CD4-positive, alpha-beta T cell treated with Interleukin-2 at 100 ng/mL for 4 hours (primary cell): ENCODE data around the gene DHX58.
"Not testable (repeated sequence)": the region's sequence is repeated elsewhere in the genome, so short reads cannot be mapped to it uniquely, and the experiment has no call there.

Source experiments
- DNase-seq: peaks from one replicate; pipeline ENCODE4 v3.0.0-alpha.2; 2020; ENCODE audit warnings: low spot score

DHX58 gene

DNA sequence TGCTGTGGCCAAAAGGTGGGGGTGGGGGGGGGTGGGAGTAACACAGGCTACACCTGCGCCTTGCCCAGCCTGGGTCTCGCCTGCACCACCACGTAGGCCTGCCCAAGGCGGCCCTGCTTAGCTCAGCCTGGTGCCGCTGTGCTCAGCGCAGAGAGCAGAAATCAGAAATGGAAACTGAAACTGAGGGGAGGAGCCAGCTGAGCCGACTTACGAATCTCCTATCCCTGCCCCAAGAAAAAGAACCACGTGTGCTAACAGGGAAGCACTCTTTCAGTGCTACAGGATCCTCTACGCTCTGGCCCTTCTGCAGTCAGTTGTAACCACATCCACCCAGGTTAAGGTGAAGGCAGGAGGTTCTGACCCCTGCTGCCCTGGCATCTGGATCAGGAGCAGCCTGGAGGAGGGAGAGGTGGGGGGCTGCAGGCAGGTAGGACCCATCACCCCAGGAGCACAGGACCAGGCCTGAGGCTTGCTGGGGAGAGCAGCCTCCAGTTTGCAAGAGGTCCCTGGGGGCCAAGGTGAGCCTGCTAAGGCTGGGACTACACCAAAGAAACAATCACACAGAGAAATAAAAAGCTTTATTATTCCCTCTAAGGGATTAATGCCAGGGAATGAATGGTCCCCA is at the start of gene DHX58:
Gene DHX58 (minus strand): TSS at position 163 of the 625 bp plus-strand sequence. CDS start 822 bp downstream, outside the sequence.
- peak; percentile 86 for DNase-seq

GRCh38 chr17:42160531-42160910 is 48.0 kb upstream of the DHX58 start:
- no peak for DNase-seq

DNA sequence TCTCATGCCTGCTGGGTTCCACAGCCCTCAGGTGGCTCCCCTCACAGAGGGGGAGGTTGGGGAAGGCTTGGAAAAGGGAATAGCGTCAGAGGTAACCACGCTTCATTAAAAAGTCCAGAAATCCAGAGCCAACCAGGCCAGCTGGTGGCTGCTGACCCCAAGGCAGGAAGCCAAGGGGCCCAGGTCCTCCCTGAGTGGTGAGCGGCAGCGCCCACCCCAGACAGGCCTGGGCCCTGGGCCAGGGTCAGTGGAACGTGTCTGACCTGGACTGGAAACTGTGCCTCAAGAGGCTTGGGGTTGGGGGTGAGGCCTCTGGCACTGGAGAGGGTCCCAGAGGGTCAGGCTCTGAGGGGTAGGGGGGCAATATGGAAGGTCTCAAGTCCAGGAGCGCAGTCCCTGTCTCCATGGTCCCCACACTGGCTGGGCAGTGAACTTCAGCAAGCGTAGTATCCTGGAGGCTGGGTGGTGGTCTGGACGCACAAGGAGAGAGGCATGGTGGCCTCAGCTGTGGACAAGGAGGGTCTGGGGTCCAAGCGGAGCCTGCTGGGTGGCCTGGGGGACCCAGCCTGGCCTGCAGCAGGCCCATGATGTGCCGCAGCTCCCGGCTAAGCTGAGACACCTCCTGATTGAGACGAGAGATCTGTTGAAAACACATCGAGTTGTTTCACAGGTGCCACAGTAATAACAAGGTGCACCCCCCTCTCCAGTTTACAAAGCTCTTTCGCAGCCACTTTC is 47.4 kb upstream of the DHX58 start:
- DNase-seq: no peak

DNA sequence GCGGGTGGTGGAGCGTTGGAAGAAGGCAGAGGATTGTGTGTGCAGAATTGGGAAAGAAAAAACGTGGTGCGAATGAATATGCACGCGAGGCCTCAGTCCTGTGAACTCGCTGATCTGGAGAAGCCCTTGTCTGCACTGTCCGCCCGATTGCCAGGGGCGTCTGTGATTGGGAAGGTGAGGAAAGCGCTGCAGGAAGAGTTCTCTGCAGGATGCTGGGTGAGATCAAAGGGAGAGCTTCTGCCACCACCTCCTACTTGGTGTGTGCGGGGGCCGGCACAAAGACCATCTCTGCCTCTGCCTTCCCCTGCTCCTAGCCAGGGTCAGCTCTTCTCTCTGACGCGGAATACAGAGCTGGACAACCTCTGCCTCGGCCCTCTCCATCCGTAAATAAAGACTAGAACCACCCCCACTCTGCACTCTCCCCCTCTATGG is 43.1 kb upstream of the DHX58 start:
- no peak for DNase-seq

DNA sequence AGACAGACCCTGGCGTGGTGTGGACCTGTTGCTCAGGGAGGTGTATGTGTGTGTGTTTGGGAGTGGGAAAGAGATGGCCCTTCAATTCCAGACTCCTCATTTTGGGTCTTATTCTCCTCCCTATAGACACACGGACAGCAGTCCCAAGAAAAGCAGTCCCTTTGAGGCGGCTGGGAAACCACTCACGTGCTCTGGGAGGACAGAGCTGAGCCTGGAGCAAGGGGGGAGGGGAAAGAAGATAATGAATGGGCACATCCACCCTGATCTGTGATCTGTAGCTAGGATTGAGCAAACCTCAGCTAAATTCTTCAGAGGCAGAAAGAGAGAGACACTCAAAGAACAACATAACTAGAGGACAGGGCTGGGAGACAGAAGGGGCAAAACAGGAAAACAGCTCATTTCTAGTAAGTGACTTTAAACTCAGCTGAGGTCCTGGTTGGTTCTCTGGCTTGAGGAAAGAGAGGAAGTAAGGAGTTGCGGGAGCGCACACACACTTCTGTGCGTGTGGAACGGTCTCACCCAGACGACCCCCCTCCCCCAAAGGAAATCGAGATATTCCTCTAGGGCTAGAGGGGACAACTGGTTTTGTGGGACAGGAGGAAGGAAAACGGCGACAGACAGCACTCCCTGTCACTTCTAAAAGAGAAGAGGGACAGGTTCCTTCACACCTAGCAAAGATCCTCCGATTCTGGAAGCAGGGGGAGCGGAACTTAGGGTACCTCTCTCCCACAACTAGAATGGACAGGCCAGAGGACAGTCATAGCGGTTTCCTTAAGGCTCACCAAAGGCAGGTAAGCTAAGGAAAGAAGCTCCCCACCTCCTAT is 41.6 kb upstream of the DHX58 start:
- DNase-seq: no peak

DNA sequence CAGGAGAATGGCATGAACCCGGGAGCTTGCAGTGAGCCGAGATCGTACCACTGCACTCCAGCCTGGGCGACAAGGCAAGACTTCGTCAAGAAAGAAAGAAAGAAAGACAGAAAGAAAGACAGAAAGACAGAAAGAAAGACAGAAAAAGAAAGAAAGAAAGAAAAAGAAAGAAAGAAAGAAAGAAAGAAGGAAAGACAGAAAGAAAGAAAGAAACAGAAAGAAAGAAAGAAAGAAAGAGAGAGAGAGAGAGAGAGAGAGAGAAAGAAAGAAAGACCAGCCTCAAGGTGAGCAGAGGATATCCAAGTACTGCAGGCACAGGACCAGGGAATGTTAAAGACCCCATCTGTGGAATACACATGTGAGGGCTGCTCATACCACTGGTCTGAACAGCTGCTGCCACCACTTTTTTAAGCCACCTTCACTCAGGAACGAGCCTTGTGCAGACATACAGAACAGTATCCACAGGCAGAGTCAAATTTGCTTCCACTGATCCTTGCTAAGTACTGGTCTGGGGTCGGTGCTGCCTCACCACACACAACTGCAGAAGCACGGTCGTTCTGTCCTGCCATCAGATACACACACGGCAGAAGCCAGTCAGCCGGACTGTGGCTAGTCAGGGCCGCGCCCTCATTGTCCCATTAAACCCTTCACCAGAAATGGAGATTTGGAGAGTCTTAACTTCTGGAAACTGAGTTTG is 34.5 kb upstream of the DHX58 start:
- no peak for DNase-seq

GRCh38 chr17:42143138-42143537 is 30.6 kb upstream of the DHX58 start:
- DNase-seq: not testable (repeated sequence)

DNA sequence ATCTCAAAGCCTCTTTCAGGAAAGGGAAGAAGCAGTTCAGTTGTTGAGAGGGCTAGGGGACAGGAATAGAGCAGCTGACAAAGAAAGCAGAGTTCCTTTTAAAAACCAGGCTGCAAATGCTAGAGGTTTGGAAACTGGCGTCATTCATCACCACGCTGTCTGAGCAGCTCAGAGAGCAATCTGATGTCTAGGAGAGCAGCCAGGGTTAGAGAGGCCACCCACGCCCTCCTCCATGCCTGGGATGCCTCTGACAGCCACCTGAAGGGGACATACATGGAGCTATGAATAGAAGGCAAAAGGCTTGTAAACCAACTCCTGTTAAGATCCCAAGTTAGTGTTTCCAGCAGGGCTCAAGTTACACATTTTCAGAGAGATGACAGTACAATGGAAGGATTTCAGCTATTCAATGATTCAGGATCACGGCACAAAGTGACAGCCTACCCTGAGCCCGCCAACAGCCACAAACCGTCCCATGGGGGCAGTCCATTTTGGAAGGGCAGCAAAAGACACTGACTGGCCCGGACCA is 29.9 kb upstream of the DHX58 start:
- DNase-seq: no peak

DNA sequence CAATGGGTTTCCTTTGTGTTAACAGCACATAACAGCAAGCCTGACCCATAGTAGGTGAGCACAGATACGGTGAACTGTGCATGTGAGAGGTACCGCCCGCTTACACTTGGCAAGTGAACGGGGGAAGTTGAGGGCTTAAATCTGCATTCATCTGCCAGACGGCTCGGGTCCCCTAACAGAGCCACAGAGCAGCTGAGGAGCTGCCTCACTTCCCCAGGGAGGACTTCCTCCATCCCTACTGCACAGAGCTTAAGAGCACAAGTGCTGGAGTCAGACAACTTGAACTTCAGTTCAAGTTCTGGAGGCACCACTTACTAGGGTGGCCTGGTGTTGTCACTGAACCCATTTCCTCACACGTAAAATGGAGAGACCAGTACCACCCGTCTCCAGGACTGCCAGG is 28.9 kb upstream of the DHX58 start:
- no peak for DNase-seq

- DNase-seq: not testable (repeated sequence)
Measured at GRCh38 chr17:42140690-42141089, 28.2 kb upstream of the DHX58 start.

GRCh38 chr17:42138749-42139492 is 26.4 kb upstream of the DHX58 start:
- no peak for DNase-seq

- no peak for DNase-seq
Measured at GRCh38 chr17:42136654-42137051, 24.1 kb upstream of the DHX58 start.

DNA sequence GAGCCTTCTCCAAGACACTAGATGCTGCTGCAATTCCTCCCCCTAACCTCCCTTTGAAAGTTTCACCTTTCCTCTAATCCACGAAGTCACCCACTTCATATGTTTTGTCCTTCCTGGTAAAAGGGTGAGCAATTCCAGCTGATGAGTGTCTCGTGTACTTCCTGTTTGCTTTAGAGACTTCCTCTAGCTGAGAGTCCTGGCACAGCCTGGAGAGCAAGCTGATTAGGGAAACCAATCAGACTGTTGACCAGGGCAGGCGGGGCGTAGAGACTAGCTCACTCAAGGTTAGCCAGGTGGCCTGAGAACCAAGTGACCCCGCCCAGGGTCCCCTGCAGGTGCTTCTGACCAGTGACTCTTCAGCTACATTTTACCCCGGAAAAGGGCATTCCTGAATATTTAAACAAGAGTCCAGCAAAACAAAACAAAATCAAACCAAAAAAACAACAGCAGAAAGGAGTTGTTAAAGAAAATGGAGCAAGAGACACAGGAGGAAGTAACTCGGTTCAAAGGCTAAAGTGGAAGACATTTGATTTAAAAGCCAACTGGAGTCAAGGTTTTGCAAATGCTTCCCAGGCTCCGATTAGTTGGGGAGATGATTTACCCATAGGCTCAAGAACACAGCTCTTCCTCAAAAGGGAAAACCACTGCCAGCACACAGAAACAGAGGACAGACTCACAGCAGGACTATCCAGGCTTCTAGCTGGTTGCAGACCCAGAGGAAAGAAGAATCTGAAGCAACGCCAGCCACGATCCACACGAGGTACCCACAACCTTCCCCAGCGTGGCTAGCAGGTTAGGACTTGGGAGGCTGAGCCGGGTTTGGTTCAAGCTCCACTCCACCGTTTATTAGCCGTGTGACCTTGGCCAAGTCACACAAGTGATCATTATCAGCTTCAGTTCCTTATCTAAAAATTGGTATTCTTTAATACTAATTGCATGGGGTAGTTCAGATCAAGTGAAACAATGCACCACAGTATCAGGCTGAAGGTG is 23.4 kb upstream of the DHX58 start:
- peak; percentile 14 for DNase-seq

DNA sequence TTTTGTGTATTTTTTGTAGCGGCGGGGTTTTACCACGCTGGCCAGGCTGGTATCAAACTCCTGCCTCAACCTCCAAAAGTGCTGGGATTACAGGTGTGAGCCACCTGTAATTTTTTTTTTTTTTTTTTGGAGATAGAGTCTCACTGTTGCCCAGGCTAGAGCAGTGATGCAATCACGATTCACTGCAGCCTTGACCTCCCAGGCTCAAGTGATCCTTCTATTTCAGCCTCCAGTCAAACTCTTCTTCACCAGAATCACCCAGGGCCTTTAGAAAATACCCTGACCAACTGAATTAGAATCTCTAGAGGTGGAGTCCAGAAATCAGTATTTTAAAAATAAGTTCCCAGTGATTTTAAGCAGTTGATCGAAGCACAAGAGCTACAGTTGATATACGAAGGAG is 22.6 kb upstream of the DHX58 start:
- DNase-seq: no peak

- DNase-seq: peak; percentile 46
Measured at GRCh38 chr17:42133461-42134041, 21.0 kb upstream of the DHX58 start.

DNA sequence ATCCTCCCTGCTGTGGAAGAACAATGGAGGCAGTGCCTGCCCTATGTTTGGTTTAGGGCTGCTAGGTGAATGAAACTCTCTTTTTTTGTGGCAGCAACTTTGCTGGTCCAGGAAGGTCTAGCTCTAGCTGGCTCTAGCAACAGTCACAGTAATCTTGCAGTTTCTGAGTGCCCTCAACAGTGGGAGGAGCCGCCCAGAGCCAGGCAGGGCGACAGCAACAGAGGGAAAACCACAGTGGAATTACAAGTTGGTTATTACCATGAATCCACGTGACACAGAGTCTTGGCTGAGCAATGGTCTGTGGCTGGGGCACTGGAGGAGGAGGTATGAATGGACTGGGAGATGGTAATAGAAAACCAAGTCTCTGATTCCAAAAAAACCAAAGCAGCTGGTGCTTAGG is 20.4 kb upstream of the DHX58 start:
- DNase-seq: peak; percentile 18

GRCh38 chr17:42131981-42132432 is 19.5 kb upstream of the DHX58 start:
- DNase-seq: no peak

- DNase-seq: no peak
Measured at GRCh38 chr17:42131232-42131631, 18.7 kb upstream of the DHX58 start.

- no peak for DNase-seq
Measured at GRCh38 chr17:42130310-42130936, 17.9 kb upstream of the DHX58 start.
